Measurements from ENCODE around the gene ACTA2.

Gene ACTA2

DNA sequence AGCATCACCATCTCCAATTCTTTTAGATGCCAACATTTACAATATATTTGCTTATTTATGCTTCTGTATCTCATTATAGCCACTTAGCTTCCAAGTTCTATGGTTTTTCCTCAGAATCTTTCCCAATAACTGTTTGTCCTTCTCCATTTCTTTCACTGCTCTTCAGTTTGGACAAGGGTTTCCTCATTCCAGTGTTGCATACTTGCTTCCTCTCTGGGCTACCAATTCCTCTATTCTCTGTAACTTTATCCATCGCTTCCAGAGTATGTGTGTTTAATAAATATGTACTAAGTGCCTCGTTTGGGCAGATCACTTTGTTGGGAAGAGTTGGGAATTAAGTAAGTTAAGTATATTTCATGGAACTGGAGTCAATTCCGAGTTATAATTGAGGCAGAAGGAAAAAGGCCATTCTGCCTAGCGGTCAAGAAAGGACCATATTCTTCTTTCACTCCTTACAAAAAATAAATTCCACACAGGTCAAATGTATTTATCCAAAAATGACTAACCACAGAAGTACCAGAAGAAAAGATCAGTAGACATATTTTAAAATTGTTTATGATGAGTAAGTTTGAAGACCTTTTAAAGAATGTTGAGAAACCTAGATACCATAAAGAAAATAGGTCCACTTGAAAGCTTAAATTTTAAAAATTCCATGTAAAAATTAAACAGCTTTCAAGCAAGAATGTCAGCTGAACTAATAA, 61.7 kb downstream of the ACTA2 start:
- no peak for DNase-seq (ENCODE audit: low read depth)

DNA sequence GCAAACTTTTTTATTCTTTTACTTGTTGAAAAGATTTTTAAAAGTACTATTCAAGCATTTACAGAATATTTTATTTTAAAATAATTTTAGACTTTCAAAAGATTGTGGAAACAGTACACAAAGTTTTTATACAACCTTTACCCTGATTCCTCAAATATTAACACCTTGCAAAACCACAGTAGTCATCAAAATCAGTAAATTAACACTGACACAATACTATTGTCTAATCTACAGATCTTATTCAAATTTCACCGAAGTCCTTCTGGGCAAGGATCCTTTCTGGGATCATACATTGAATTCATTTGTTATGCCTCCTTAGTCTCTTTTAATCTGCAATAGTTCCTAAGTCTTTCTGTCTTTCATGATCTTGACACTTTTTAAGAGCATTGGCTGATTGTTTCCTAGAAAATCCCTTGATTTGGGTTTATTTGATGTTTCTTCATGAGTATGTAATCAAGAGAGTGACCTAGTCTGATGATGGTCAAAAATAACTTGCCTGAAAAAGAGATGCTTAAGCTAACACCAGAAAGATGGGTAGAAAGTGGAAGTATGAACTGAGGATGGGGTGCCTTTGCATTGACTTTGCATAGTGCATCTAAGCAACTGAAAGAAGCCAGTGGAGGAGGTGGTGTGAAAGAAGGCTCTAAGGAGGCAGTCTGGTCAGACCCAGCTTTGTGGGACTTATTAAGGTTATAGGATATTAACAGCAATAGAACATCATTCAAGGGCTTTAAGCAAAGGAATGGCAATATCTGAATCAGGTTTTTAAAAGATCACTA, 62.8 kb downstream of the ACTA2 start:
- DNase-seq (ENCODE audit: low read depth) = no peak

DNA sequence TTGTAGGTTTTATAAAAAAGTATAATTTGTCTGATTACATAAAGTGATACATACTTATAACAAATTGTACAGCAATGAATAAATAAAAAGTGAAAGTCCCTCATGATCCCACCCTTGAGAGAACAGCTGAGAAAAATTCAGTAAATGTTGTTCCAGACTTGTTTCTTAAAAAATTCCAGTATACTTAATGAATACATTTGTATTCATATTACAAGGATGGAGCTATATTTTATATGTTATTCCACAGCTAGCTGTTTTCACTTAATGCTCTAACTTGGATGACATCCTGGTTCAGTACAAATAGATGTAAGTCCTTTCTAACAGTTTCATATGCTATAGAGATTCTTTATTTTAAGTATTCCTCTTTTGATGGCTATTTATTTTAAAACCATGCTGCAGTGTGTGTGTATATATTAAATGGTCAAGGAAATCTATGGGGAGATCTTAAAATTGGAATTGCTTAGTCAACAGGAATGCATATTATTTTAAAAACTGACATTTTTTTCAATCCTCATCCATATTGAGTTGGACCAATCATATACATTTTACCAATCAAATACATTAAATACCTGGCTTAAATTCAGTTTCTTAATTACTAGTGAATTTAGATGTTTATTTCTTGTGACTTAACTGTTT, 63.6 kb downstream of the ACTA2 start:
- DNase-seq (ENCODE audit: low read depth) = no peak

DNA sequence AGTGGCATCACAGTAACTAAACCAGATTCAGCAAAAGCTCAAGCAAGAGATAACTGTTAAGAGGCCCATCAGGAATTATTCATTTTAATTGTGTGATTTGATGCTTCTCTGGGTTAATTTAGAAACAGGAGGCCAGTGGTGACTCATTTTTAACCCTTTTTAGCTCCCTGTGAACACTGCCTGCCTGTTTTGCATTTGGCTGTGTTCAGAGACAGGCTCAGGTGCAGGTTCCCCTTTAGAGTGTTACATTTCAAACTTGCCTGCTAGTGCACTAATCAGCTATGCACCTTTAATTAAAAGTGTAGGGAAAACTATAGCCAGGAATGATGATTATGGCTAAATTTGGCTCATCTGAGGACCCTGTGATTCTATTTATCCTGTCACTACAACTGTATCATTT, 66.0 kb downstream of the ACTA2 start:
- no peak for DNase-seq (ENCODE audit: low read depth)

All from non-pigmented ciliary epithelial cell (primary cell).